NCI-H2227 (cell line): ENCODE results near the gene GMPR.
"Not testable (repeated sequence)": the region's sequence is repeated elsewhere in the genome, so short reads cannot be mapped to it uniquely, and the experiment has no call there.

Experiments used
- DNase-seq: peaks from one replicate; lab custom pipeline; 2025; ENCODE audit not compliant: unreplicated experiment; lab: John Stamatoyannopoulos, UW

Gene GMPR

GRCh38 chr6:16244869-16245451, 6.6 kb downstream of the GMPR start:
- DNase-seq: no peak

- no peak for DNase-seq
These were observed 10.0 kb downstream of the GMPR start for GRCh38 chr6:16248271-16248853.

GRCh38 chr6:16249971-16250370, 11.6 kb downstream of the GMPR start:
- DNase-seq: no peak

GRCh38 chr6:16251706-16252105, 13.3 kb downstream of the GMPR start:
- DNase-seq: no peak

GRCh38 chr6:16252686-16253299, 14.4 kb downstream of the GMPR start:
- DNase-seq: no peak

- DNase-seq: no peak
These were observed 15.2 kb downstream of the GMPR start for GRCh38 chr6:16253399-16254144.

- no peak for DNase-seq
These were observed 16.1 kb downstream of the GMPR start for GRCh38 chr6:16254535-16254934.

GRCh38 chr6:16256781-16257180, 18.4 kb downstream of the GMPR start:
- DNase-seq: no peak

GRCh38 chr6:16257999-16258708, 19.8 kb downstream of the GMPR start:
- DNase-seq: no peak

- no peak for DNase-seq
These were observed 20.3 kb downstream of the GMPR start for GRCh38 chr6:16258709-16259075.

- DNase-seq: not testable (repeated sequence)
These were observed 21.2 kb downstream of the GMPR start for GRCh38 chr6:16259604-16260003.

GRCh38 chr6:16260602-16261001, 22.2 kb downstream of the GMPR start:
- DNase-seq: not testable (repeated sequence)

- DNase-seq: not testable (repeated sequence)
These were observed 24.4 kb downstream of the GMPR start for GRCh38 chr6:16262773-16263172.

- not testable (repeated sequence) for DNase-seq
These were observed 25.2 kb downstream of the GMPR start for GRCh38 chr6:16263464-16264099.

GRCh38 chr6:16264785-16265184, 26.4 kb downstream of the GMPR start:
- DNase-seq: no peak

GRCh38 chr6:16265351-16266341, 27.3 kb downstream of the GMPR start:
- DNase-seq: no peak

- DNase-seq: no peak
These were observed 29.3 kb downstream of the GMPR start for GRCh38 chr6:16267428-16268263.

GRCh38 chr6:16269442-16270070, 31.2 kb downstream of the GMPR start:
- DNase-seq: not testable (repeated sequence)
